ENCODE results near the gene SSR2.
"Not testable (repeated sequence)": the region's sequence is repeated elsewhere in the genome, so short reads cannot be mapped to it uniquely, and the experiment has no call there.

The SSR2 gene

DNA sequence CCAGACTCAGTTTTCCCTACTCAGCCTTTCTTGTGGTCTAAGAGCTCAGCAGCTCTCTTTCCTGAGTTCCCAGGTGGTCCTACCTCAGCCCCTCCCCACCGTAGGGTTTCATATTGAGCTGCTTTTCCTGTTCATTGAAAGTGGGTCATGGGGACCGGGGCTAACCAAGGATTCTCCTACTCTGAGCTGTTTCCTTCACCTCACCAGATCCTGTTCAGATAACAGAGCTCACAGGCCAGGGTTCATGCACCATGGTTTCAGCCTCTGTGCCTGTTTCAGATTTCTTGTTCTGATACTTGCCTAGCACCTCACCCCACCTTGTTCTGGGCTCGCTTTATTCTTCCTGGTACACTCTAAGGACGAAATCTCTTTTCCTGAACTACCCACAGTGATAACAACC is 24.3 kb upstream of the SSR2 start:
- no peaks in the 10 kb centered on the region for H4K20me1 ChIP-seq (ENCODE audit: control insufficient read depth, insufficient read depth, low read depth, low read length)

DNA sequence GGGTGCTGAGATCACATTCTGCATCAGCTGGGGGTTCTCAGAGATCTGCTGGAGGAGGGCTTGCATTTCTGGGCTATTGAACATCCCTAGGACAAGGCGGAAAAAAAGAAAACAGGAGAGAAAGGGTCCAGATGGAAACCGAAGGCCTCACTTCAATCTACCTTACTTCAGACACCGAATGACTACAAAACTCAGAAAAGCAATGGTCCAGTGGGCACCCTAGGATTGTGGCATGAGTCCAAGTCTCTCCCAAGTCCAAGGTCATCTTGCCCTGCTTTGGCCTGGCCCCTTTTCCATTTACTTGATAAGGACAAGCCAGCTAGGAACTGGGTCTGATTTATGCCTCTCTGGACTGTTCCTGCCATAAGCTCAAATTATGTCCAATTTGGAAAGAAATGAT is 22.1 kb upstream of the SSR2 start:
- Histone ChIP-seq H3K9me2 (replicated peaks; ENCODE audit: control insufficient read depth, low read length) (no peaks in the 10 kb centered on the region), H3K4me3 (ENCODE audit: low read length) (no peak overlapping the region), H3K27ac (ENCODE audit: low read depth, low read length) (no peak overlapping the region), H3K27me3 (ENCODE audit: control insufficient read depth, low read length) (no peaks in the 10 kb centered on the region), H3K9me3 (ENCODE audit: control insufficient read depth, insufficient read depth, low read length) (no peaks in the 10 kb centered on the region), H3K79me2 (ENCODE audit: control insufficient read depth, low read length) (no peaks in the 10 kb centered on the region), H3K4me2 (ENCODE audit: low read length) (no peak overlapping the region), H4K20me1 (ENCODE audit: control insufficient read depth, insufficient read depth, low read depth, low read length) (no peaks in the 10 kb centered on the region), H3K4me1 (ENCODE audit: control insufficient read depth, low read length) (no peaks in the 10 kb centered on the region), H3F3A (ENCODE audit: control insufficient read depth, insufficient read depth) (0 out of 2 replicates have a peak, but pooled peaks cover 4% of the 10 kb centered on the region), H3K36me3 (ENCODE audit: control insufficient read depth, low read length) (peaks cover 42% of the 10 kb centered on the region)
- TF ChIP-seq CTCF (IDR thresholded peaks at IDR 0.05; ENCODE audit: low read depth, low read length, poor library complexity, severe bottlenecking) (no peak), EZH2phosphoT487 (IDR thresholded peaks at IDR 0.05; ENCODE audit: borderline replicate concordance, low read length) (no peak)

More for the DNA sequence above, 24.3 kb upstream of the SSR2 start:
- H3K4me1 ChIP-seq (ENCODE audit: control insufficient read depth, low read length), result no peaks in the 10 kb centered on the region
- TF ChIP-seq EZH2phosphoT487 (IDR thresholded peaks at IDR 0.05; ENCODE audit: borderline replicate concordance, low read length) (no peak), CTCF (IDR thresholded peaks at IDR 0.05; ENCODE audit: low read depth, low read length, poor library complexity, severe bottlenecking) (no peak)
- H3K27me3 ChIP-seq (ENCODE audit: control insufficient read depth, low read length), result no peaks in the 10 kb centered on the region
- H3K4me2 ChIP-seq (ENCODE audit: low read length), result no peak overlapping the region
- 0 out of 2 replicates have a peak, but pooled peaks cover 4% of the 10 kb centered on the region for H3F3A ChIP-seq (ENCODE audit: control insufficient read depth, insufficient read depth)
- H3K27ac ChIP-seq (ENCODE audit: low read depth, low read length), result no peak overlapping the region
- H3K9me2 ChIP-seq (replicated peaks; ENCODE audit: control insufficient read depth, low read length), result no peaks in the 10 kb centered on the region
- peaks cover 63% of the 10 kb centered on the region for H3K36me3 ChIP-seq (ENCODE audit: control insufficient read depth, low read length)
- no peaks in the 10 kb centered on the region for H3K79me2 ChIP-seq (ENCODE audit: control insufficient read depth, low read length)
- no peaks in the 10 kb centered on the region for H3K9me3 ChIP-seq (ENCODE audit: control insufficient read depth, insufficient read depth, low read length)
- no peak overlapping the region for H3K4me3 ChIP-seq (ENCODE audit: low read length)

DNA sequence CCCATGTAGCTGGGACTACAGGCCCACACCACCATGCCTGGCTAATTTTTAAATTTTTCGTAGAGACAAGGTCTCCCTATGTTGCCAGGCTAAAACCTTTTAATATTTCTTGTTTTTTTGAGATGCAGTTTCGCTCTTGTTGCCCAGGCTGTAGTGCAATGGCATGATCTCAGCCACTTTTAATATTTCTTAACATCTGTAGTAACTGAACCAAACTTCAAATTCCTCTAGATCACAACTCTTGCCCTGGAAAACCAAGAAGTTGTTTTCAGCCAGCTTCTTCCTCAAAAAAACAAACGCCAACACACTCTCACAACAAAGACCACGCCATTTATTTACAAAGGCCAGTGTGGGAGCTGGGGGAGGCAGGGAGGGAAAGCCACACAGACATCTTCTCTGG is 14.2 kb upstream of the SSR2 start:
- H3F3A ChIP-seq (ENCODE audit: control insufficient read depth, insufficient read depth); H3K27ac ChIP-seq (ENCODE audit: low read depth, low read length); H3K79me2 ChIP-seq (ENCODE audit: control insufficient read depth, low read length); H3K4me3 ChIP-seq (ENCODE audit: low read length); H3K27me3 ChIP-seq (ENCODE audit: control insufficient read depth, low read length); H3K9me2 ChIP-seq (replicated peaks; ENCODE audit: control insufficient read depth, low read length); H3K4me1 ChIP-seq (ENCODE audit: control insufficient read depth, low read length); H3K9me3 ChIP-seq (ENCODE audit: control insufficient read depth, insufficient read depth, low read length); H4K20me1 ChIP-seq (ENCODE audit: control insufficient read depth, insufficient read depth, low read depth, low read length); H3K36me3 ChIP-seq (ENCODE audit: control insufficient read depth, low read length); H3K4me2 ChIP-seq (ENCODE audit: low read length): not testable (repeated sequence)

DNA sequence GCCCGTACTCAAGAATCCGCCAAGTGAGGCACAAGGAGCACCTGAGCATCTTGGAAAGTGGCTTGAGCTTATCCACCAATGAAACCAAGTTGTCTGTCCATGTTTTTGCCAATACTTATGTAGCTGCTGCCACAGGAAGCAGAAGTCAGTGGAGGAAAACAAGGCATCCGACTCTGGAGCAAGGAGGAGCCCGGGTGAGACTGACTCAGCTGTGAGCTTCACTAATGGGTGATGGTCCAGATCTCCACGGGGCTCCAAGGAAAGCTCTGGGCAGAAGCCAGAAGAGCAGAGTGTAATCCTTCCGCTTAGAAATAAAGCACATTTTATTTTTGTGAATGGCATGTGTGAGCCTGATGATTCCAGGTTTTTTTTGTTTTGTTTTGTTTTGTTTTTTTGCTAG is 12.3 kb upstream of the SSR2 start:
- Histone ChIP-seq H3K9me3 (ENCODE audit: control insufficient read depth, insufficient read depth, low read length) (no peaks in the 10 kb centered on the region), H3K4me3 (ENCODE audit: low read length) (no peak overlapping the region), H3K9me2 (replicated peaks; ENCODE audit: control insufficient read depth, low read length) (no peaks in the 10 kb centered on the region), H3K27me3 (ENCODE audit: control insufficient read depth, low read length) (no peaks in the 10 kb centered on the region), H4K20me1 (ENCODE audit: control insufficient read depth, insufficient read depth, low read depth, low read length) (no peaks in the 10 kb centered on the region), H3K36me3 (ENCODE audit: control insufficient read depth, low read length) (peaks cover 7% of the 10 kb centered on the region), H3K4me2 (ENCODE audit: low read length) (no peak overlapping the region), H3K4me1 (ENCODE audit: control insufficient read depth, low read length) (no peaks in the 10 kb centered on the region), H3K27ac (ENCODE audit: low read depth, low read length) (no peak overlapping the region), H3F3A (ENCODE audit: control insufficient read depth, insufficient read depth) (no peaks in the 10 kb centered on the region), H3K79me2 (ENCODE audit: control insufficient read depth, low read length) (no peaks in the 10 kb centered on the region)
- TF ChIP-seq EZH2phosphoT487 (IDR thresholded peaks at IDR 0.05; ENCODE audit: borderline replicate concordance, low read length), result no peak
- no peak for TF ChIP-seq CTCF (IDR thresholded peaks at IDR 0.05; ENCODE audit: low read depth, low read length, poor library complexity, severe bottlenecking)

Data from DOHH2 (cell line).